OCI-M1 (cell line): ENCODE results near the gene CLEC4G.
"Not testable (repeated sequence)": the region's sequence is repeated elsewhere in the genome, so short reads cannot be mapped to it uniquely, and the experiment has no call there.

ENCODE experiments used
- DNase-seq: peaks from one replicate; lab custom pipeline; 2025; lab: John Stamatoyannopoulos, UW

The CLEC4G gene, protein sequence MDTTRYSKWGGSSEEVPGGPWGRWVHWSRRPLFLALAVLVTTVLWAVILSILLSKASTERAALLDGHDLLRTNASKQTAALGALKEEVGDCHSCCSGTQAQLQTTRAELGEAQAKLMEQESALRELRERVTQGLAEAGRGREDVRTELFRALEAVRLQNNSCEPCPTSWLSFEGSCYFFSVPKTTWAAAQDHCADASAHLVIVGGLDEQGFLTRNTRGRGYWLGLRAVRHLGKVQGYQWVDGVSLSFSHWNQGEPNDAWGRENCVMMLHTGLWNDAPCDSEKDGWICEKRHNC

DNA sequence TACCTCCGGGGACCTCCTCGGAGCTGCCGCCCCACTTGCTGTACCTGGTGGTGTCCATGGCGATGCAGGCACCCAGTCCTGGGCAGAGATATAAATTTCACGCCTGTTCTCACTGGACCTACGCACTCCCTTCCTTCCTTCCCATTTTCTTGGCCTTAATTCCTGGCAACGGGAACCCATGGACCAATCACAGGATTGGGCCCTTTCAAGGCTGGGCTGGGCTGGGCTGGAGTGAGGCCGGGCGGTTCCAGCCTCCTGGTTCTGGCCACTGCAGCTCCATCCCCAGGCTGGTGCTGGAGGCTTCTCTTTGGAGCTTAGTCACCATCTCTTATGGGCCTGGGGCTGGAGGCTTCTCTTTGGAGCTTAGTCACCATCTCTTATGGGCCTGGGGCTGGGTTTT lies at the start of gene CLEC4G:
TSS of gene CLEC4G (minus strand) at position 66 of the 400 bp plus-strand sequence. CDS start at position 58, 8 bp downstream.
- no peak for DNase-seq

DNA sequence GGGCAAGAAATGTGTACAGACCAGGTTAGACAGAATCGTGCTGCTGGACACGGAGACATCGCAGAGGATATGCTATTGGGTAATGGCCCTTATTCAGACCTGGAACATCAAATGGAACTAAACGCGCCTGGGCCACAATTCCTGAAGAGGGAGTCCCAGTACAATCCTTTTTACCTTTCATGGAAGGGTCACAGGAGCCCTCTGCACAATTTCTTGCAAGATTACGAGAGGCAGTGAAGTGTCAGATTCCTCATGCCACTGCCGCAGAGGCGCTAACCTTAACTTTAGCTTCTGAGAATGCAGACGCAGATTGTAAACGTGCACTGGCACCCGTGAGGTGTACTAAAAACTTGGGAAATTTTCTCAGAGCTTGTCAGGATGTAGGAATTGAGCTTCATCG lies 49.2 kb upstream of the CLEC4G start:
- DNase-seq = no peak

DNA sequence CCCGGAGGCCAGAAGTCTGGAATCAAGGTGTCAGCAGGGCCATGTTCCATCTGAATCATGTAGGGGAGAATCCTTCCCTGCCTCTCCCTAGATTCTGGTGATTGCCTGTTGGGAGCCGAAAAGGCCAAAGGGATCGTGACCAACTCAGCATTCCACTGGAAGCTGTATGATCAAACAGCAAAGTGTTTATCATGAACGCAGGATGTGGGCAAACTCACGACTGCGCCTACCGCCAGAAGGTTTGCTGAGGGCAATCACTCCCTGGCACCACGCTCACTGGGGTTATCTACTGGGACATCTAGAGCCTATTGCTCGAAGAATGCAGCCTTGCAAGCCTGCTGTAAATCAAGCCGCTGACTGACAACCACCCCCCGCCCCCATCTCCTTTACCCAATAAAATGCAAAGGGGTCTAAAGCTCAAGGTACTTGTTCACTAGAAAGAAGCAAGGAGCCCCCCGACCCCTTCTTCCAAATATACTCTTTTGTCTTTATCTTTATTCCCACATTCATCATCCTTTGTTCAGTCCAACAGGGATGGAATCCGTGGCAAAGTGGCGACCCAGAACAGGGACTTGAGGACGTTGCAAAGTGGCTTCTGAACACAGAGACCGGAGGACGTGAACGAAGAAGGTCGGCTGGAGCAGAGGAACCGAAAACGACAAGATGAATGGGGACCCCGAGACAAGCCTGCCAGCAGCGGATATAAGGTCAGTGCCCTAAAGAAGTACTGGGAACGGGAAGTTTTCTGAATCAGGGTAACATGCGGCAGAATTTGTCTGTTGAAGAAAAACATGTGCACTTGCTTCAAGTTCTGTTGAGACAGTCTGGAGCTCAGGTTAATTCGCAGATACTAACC lies 47.9 kb upstream of the CLEC4G start:
- no peak for DNase-seq

DNA sequence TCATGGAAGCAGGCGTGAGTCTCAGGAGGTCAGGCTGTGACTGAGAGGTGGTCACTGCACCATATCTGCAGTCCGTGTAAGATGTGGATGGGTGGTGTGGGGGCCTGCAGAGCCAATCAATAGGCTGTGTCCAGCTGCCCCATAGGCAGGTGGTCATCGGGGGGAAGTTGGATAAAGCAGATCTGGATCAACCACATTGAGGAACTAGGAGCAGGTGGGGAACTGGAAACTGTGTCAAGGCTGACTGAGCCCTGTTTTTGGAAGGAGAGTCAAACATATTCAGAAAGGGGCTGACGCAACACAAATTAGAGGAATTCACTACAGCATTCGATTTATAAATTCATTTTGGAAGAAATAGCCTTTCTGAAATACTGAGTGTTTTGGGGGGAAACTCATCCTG lies 46.2 kb upstream of the CLEC4G start:
- peak; percentile 50 for DNase-seq

DNA sequence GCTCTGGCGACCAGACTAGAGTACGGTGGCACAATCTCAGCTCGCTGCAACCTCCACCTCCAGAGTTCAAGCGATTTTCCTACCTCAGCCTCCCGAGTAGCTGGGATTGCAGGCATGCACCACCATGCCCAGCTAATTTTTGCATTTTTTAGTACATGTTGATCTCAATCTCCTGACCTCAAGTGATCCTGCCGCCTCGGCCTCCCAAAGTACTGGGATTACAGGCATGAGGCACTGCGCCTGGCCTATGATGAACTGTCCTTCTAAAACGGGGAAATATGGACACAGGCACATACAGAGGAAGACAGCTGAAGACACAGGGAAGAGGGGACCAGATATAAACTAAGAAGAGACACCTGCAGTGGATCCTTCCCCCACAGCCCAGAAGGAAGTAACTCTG lies 43.9 kb upstream of the CLEC4G start:
- DNase-seq = no peak

DNA sequence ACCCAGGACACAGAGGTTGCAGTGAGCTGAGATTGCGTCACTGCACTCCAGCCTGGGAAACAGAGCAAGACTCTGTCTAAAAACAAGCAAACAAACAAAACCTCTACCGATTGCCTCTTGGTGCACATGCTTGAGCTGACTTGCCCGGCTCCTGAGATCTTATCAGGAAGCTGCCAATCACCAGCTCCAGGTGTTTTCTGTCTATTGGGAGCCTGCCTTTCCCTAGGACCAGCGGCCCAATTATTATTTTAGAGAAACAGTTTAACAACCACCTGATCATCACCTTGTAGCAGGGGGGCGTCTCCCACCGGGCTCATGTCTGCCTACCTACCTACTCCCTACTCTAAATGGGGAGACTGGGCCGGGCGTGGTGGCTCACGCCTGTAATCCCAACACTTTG lies 41.9 kb upstream of the CLEC4G start:
- no peak for DNase-seq

DNA sequence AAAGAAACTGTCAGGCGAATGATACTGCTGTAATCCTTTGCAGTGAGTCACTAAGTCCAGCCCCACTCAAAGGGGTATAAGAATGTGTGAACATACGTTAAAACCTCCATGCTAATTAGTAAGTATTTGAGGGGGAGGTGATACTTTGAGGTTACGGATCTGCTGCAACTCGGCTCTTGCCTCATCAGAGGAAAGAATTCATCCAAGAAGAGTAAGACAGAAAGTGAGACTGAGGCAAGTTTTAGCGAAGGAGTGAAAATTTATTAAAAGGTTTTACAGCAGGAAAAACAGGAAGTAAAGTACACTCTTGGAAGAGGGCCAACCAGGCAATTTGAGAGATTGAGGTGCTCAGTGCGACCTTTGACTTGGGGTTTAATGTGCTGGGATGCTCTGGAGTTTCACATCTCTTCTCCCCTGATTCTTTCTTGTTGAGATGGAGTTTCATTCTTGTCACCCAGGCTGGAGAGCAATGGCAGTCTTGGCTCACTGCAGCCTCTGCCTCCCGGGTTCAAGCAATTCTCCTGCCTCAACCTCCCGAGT lies 40.9 kb upstream of the CLEC4G start:
- DNase-seq = peak; percentile 72

DNA sequence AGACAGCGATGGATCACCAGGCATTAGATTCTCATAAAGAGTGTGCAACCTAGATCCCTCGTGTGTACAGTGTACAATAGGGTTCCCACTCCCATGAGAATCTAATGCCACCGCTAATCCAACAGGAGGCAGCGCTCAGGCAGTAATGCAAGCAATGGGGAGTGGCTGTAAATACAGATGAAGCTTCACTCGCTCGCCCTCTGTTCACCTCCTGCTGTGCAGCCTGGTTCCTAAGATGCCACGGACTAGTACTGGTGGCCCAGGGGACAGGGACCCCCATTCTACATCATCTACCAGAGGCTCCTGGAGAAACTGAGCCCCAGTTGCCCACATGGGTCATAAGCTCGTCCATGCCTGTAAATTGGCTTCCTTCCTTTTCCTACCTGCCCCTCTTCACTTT lies 39.2 kb upstream of the CLEC4G start:
- no peak for DNase-seq

DNA sequence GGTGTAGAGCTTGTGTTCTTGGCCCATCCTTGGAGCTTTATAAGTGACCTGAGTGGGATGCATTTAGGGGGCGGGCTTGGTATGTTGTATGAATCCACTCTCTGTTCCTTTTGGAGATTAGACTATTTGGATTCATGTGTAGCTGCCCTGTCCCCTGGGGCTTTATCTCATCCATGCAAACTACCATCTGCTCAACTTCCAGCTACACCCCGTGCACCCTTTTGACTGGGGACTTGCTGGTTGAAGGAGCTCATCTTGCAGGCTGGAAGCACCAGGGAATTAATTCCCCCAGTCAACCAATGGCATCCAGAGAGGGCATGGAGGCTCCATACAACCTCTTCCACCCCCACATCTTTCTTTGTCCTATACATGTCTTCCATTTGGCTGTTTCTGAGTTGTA lies 37.3 kb upstream of the CLEC4G start:
- no peak for DNase-seq

DNA sequence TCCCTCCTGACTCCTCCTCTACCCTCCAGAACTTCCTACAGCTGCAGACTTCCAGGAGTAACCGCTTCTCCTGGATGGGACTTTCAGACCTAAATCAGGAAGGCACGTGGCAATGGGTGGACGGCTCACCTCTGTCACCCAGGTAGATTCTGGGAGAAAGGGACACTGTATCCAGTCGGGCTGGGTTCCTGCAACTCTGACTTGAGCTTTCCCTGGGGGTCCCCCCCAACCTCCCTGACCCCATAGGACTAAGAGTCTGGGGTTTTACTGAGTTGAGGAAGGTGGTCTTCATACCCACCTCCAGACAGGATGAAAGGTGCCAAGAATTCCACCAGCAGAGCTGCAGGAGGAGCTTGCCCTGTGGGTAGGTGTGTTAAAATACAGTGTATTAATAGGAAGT lies 35.6 kb upstream of the CLEC4G start:
- DNase-seq = no peak

DNA sequence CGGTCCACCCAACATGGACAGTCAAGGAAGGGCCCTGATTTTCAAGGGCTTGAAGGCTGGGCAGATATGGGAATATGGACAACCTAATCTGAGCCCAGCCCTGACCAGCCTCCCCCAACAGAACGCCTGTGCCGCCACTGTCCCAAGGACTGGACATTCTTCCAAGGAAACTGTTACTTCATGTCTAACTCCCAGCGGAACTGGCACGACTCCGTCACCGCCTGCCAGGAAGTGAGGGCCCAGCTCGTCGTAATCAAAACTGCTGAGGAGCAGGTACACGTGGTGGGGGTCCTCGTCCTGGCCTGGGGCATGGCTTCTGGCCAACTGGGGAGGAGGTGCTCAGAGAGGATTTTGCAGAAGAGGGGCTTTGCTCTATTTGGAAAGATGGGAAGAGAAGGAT lies 34.6 kb upstream of the CLEC4G start:
- DNase-seq = no peak

DNA sequence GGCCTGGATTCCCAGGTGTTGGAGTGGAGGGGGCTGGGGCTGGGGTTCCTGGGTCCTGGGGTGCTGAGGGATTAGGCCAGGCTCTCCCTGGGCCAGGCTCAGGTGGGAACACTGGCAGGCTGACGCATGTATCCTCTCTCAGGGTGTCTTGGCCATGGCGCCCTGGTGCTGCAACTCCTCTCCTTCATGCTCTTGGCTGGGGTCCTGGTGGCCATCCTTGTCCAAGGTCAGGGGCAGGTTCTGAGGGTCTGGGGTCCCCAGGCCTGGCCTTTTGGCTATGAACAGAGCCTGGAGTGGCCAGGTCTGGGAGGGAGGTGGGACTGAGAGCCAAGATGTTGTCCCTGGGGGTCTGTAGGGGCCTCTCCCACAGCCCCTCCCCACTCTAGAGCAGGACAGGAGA lies 33.1 kb upstream of the CLEC4G start:
- not testable (repeated sequence) for DNase-seq

DNA sequence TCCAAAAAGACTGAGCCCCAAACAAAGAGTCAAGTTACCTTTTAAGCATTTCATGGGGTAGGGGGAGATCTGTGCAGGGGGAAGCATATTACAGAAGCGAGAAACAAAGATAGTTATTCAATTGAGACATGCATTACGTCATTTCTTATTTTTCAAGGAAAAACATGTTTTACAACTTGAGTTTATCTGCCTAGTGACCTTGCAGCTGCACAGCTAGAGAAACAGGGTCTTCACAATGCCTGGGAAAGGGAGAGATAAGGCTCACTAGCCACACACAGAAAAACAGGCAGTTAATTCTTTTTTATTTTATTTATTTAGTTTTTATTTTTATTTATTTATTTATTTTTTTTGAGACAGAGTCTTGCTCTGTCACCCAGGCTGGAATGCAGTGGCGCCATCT lies 32.2 kb upstream of the CLEC4G start:
- peak; percentile 55 for DNase-seq

DNA sequence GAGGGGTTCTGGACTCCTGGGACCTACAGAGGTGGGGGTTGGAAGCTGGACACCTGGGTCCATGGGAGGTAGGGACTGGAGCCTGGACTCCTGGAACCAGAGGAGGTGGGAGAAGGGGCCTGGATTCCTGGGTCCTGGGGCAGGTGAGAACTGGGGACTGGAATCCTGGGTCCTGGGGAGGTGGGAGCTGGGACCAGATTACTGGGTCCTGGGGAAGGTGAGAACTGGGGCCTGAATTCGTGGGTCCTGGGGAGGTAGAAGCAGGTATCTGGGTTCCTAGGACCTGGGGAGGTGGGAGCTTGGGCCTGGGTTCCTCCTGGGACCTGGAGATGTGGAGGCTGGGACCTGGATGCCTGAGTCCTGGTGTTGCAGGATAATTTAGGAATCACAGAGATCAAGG lies 31.8 kb upstream of the CLEC4G start:
- no peak for DNase-seq

DNA sequence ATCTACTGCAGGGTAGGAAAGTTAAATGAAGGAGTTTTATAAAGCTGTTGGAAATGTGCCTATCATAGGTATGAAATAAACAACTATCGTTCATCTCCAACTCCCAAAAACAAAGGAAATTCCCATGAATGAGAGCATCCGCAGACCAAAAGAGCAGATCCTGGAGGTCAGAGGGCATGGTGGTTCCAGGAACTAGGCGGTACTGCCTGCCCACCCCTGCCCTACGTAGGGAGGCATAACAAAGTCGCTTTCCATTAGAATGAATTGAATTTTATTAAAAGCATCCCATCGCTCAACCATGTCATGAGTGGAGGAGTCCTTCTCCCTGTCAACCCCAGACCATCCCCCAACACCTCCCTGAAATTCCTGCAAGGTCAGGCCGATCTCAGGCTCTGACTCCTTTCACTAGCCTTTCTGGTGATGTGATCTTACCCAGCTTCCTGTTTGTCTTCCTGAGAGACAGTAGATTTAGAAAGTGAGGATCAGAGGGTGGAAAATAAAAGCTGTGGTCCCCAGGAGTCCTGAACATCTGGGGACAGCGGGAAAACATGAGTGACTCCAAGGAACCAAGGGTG lies 30.9 kb upstream of the CLEC4G start, which contains the start of gene CLEC4M:
TSS of gene CLEC4M (plus strand) at position 525 of the 575 bp plus-strand sequence. CDS start at position 549, 24 bp downstream.
- DNase-seq = no peak

DNA sequence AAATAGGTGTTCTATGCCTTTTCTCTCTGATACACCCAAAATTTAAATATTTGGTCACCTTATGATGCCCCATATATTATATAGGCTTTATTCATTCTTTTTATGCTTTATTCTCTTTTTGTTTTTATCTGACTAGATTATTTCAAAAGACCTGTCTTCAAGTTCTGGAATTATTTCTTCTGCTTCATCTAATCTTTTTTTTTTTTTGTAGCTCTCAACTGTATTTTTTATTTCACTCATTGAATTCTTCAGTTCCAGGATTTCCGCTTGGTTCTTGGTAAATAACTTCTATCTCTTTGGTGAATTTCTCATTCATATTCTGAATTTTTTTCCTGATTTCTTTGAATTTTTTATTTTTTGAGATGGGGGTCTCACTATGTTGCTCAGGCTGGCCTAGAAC lies 27.2 kb upstream of the CLEC4G start:
- no peak for DNase-seq

DNA sequence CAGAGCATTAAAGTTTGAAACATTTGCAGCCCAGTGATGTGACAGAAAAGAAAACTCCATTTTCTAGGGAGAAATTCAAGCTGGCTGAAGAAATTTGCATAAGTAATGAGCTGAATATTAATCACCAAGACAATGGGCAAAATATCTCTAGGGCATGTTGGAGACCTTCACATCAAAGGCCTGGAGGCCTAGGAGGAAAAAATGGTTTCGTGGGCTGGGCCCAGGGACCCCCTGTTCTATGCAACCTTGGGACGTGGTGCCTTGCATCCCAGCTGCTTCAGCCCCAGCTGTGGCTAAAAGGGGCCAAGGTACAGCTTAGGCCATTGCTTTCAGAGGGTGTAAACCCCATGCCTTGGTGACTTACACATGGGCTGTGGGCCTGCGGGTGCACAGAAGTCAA lies 25.4 kb upstream of the CLEC4G start:
- DNase-seq = no peak

DNA sequence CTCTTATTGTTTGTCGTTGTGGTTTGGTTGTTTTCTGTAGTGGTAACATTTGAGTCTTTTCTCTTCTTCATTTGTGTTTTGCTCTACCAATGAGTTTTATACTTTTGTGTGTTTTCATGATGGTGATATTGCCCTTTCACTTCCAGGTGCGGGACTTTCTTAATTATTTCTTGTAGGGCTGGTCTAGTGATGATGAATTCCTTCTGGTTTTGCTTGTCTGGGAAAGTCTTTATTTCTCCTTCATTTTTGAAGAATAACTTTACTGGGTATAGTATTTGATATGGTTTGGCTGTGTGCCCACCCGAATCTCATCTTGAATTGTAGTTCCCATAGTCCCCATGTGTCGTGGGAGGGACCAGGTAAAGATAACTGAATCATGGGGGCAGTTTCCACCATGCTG lies 24.3 kb upstream of the CLEC4G start:
- DNase-seq = no peak

DNA sequence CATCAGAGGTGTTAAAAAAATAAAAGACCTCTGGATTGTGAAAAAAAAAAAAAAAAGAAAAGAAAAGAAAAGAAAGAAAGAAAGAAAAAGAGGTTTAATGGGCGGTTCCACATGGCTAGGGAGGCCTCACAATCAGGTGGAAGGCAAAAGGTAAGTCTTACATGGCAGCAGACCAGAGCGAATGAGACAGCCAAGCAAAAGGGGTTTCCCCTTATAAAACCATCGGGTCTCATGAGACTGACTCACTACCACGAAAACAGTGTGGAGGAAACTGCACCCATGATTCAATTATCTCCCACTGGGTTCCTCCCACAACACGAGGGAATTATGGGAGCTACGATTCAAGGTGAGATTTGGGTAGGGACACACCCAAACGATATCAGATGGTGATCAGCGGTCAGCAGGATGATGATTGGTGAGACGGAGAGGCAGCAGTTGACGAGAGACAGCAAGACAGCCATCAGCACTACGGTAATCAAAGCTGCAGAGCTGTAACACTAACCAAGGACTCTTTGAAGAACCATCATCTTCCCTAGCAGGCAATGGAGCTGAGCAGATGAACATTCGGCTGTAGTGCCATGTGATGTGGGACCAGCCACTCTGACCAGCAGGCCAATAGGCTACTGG lies 19.4 kb upstream of the CLEC4G start:
- no peak for DNase-seq

DNA sequence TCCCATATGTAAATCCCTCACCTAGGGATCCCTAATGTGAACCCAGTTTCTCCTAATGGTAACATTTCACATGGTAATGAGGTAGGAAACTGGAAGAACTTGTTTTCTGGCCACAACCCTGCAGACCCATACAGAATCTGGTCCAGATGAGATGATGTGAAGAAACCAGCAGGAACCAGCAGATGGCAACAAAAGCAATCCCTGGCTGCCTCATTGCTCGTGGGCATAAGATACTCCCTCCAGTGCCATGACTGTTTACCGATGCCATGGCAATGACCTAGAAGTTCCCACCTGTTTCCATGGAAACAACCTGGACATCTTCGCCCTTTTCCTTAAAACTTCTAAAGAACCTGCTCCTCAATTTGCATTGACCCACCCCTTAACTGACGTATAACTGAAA lies 16.8 kb upstream of the CLEC4G start:
- peak; percentile 39 for DNase-seq

DNA sequence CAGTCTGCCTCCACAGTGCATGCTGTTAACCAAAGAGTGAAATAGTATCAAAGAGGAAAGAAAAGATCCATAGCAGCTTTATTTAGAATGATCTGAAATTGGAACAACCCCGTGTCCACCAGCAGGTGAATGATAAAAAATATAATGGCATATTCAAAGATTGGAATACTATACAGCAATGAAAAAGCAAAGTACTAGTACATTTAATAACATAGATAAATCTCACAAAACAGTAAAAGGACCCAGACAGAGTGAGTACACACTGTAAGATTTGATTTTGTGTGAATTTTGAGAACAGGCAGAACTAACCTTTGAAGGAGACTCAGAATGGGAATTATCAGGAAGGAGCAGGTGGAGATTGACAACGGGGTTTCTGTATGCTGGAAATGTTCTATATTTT lies 16.3 kb upstream of the CLEC4G start:
- DNase-seq = no peak
